Neural crest cell (in vitro differentiated cells): ENCODE measurements around the gene BNIP3. TPM values are rescaled to one million over a fixed set of nuclear protein-coding genes. Genes with fewer than 3 reads are reported as not detected.

ENCODE experiments used
- DNase-seq: peaks from one replicate; pipeline ENCODE4 v3.0.0; 2021; ENCODE audit warnings: low read depth, mixed read lengths, low spot score
- H3K27ac Mint-ChIP-seq: one replicate; pipeline ENCODE4 v1.8.0; 2021; ENCODE audit warnings: mild to moderate bottlenecking, mixed read lengths; ENCODE audit not compliant: unreplicated experiment
- H3K27me3 Mint-ChIP-seq: 2 replicates; pipeline ENCODE4 v1.8.0; 2021; ENCODE audit warnings: low read depth, mild to moderate bottlenecking, mixed read lengths
- H3K36me3 Mint-ChIP-seq: 2 replicates; pipeline ENCODE4 v1.8.0; 2021; ENCODE audit warnings: low read depth, mild to moderate bottlenecking, mixed read lengths
- H3K4me1 Mint-ChIP-seq: 2 replicates; pipeline ENCODE4 v1.8.0; 2021; ENCODE audit warnings: mixed read lengths
- H3K4me3 Mint-ChIP-seq: one replicate; pipeline ENCODE4 v1.8.0; 2021; ENCODE audit warnings: mild to moderate bottlenecking, mixed read lengths
- H3K9me3 Mint-ChIP-seq: 2 replicates; pipeline ENCODE4 v1.8.0; 2021; ENCODE audit warnings: mixed read lengths
- CTCF ChIP-seq: fragments of 200-600 bp; sonication (generic); conservative IDR thresholded peaks from 2 replicates; pipeline ENCODE4 v1.5.0; 2021; ENCODE audit warnings: antibody characterized with exemption, mild to moderate bottlenecking
- total RNA-seq: library from RNA; stranded (reverse); gene quantifications from 2 replicates; pipeline ENCODE4 v1.2.1, GENCODE V29; 2021

BNIP3 gene
- total RNA-seq, 1 donor from 2014 or later = 26.1 TPM

- no peak for TF ChIP-seq CTCF
- Mint-ChIP-seq H3K4me3 (peak overlapping the region; percentile 85), H3K36me3 (no peaks in the 10 kb centered on the region), H3K27ac (no peak overlapping the region), H3K27me3 (peaks cover 14% of the 10 kb centered on the region), H3K4me1 (peaks cover 21% of the 10 kb centered on the region), H3K9me3 (no peaks in the 10 kb centered on the region)
- DNase-seq = no peak
These were observed 2.1 kb upstream of the BNIP3 start for GRCh38 chr10:131983780-131984179.

- no peak for TF ChIP-seq CTCF
- no peak for DNase-seq
- Mint-ChIP-seq H3K4me3 (peak overlapping the region; percentile 85), H3K36me3 (no peaks in the 10 kb centered on the region), H3K27me3 (peaks cover 14% of the 10 kb centered on the region), H3K27ac (no peak overlapping the region), H3K4me1 (peaks cover 25% of the 10 kb centered on the region), H3K9me3 (no peaks in the 10 kb centered on the region)
These were observed 1.1 kb upstream of the BNIP3 start for GRCh38 chr10:131982796-131983195.

- Mint-ChIP-seq H3K9me3 (no peaks in the 10 kb centered on the region), H3K4me1 (peaks cover 30% of the 10 kb centered on the region), H3K27me3 (peaks cover 14% of the 10 kb centered on the region), H3K4me3 (no peak overlapping the region), H3K27ac (no peak overlapping the region), H3K36me3 (peaks cover 4% of the 10 kb centered on the region)
- TF ChIP-seq CTCF = no peak
- DNase-seq = no peak
These were observed 548 bp upstream of the BNIP3 start for GRCh38 chr10:131982185-131982756.

- peak overlapping the region; percentile 85 for H3K4me3 Mint-ChIP-seq
- H3K4me1 Mint-ChIP-seq = peaks cover 30% of the 10 kb centered on the region
- peaks cover 4% of the 10 kb centered on the region for H3K36me3 Mint-ChIP-seq
- no peak for DNase-seq
- peak overlapping the region; percentile 27 for H3K27ac Mint-ChIP-seq
- no peak for TF ChIP-seq CTCF
- no peaks in the 10 kb centered on the region for H3K9me3 Mint-ChIP-seq
- H3K27me3 Mint-ChIP-seq = peaks cover 14% of the 10 kb centered on the region
These were observed 828 bp downstream of the BNIP3 start for GRCh38 chr10:131980761-131981428.

GRCh38 chr10:131980321-131980720 lies 1.4 kb downstream of the BNIP3 start:
- no peak for TF ChIP-seq CTCF
- Mint-ChIP-seq H3K27me3 (peaks cover 13% of the 10 kb centered on the region), H3K36me3 (peaks cover 4% of the 10 kb centered on the region), H3K27ac (no peak overlapping the region), H3K4me1 (peaks cover 30% of the 10 kb centered on the region), H3K9me3 (no peaks in the 10 kb centered on the region), H3K4me3 (peak overlapping the region; percentile 85)
- no peak for DNase-seq
